Neuronal stem cell (in vitro differentiated cells): ENCODE data around the gene ITPR2.

Source experiments
- DNase-seq: peaks from one replicate; pipeline ENCODE4 v3.0.0-alpha.2; 2013; ENCODE audit warnings: low spot score
- H2AFZ ChIP-seq: one replicate; pipeline ENCODE4 v1.6.1; 2013; ENCODE audit warnings: mild to moderate bottlenecking, low read length, inconsistent platforms
- H2AK5ac ChIP-seq: 2 replicates; pipeline ENCODE4 v1.6.1; 2013; ENCODE audit warnings: low read depth, mild to moderate bottlenecking, inconsistent platforms, low read length, moderate library complexity, mixed read lengths
- H2BK120ac ChIP-seq: 2 replicates; pipeline ENCODE4 v1.6.1; 2013; ENCODE audit warnings: low read depth, mild to moderate bottlenecking, inconsistent platforms, low read length, moderate library complexity, mixed read lengths
- H2BK12ac ChIP-seq: one replicate; pipeline ENCODE4 v1.6.1; 2013; ENCODE audit warnings: low read length, inconsistent platforms
- H2BK15ac ChIP-seq: 2 replicates; pipeline ENCODE4 v1.6.1; 2013; ENCODE audit warnings: mild to moderate bottlenecking, low read length, inconsistent platforms, mixed read lengths
- H2BK5ac ChIP-seq: one replicate; pipeline ENCODE4 v1.6.1; 2013; ENCODE audit warnings: inconsistent platforms, mild to moderate bottlenecking, low read length, moderate library complexity
- H3K14ac ChIP-seq: one replicate; pipeline ENCODE4 v1.6.1; 2013; ENCODE audit warnings: low read length, inconsistent platforms
- H3K18ac ChIP-seq: 2 replicates; pipeline ENCODE4 v1.6.1; 2013; ENCODE audit warnings: low read length, inconsistent platforms
- H3K23ac ChIP-seq: 2 replicates; pipeline ENCODE4 v1.6.1; 2013; ENCODE audit warnings: low read depth, mild to moderate bottlenecking, mixed read lengths, low read length, inconsistent platforms; ENCODE audit not compliant: poor library complexity
- H3K27ac ChIP-seq: replicated peaks from 3 replicates; pipeline ENCODE4 v1.5.1; 2013; ENCODE audit warnings: low read length, inconsistent platforms
- H3K27me3 ChIP-seq, 3 experiments: 2 replicates each; pipeline ENCODE4 v1.6.1; 2013; ENCODE audit warnings: low read length in 3 of 3, mild to moderate bottlenecking in 2 of 3, inconsistent platforms in 1 of 3, low read depth in 1 of 3, mixed read lengths in 1 of 3, moderate library complexity in 1 of 3; ENCODE audit not compliant: control insufficient read depth in 3 of 3, insufficient read depth in 3 of 3
- H3K36me3 ChIP-seq, 2 donors: replicated peaks in 1 of 2; 2 replicates each; pipeline ENCODE4 v1.6.1; 2013; ENCODE audit warnings: low read length in 2 of 2; ENCODE audit not compliant: control insufficient read depth in 2 of 2, insufficient read depth in 2 of 2
- H3K4ac ChIP-seq: 2 replicates; pipeline ENCODE4 v1.6.1; 2013; ENCODE audit warnings: inconsistent platforms, mild to moderate bottlenecking, low read length, moderate library complexity
- H3K4me1 ChIP-seq, 2 donors: 1 replicate in 1 of 2; 2 replicates in 1 of 2; pipeline ENCODE4 v1.6.1; 2013; ENCODE audit warnings: low read length in 2 of 2, low read depth in 1 of 2; ENCODE audit not compliant: control insufficient read depth in 2 of 2, insufficient read depth in 1 of 2
- H3K4me2 ChIP-seq: one replicate; pipeline ENCODE4 v1.6.1; 2013; ENCODE audit warnings: mild to moderate bottlenecking, low read length, inconsistent platforms; ENCODE audit not compliant: insufficient read depth, poor library complexity, severe bottlenecking
- H3K4me3 ChIP-seq, 2 donors: 2 replicates each; pipeline ENCODE4 v1.5.1; 2013; ENCODE audit warnings: low read length in 2 of 2, mild to moderate bottlenecking in 2 of 2, inconsistent platforms in 1 of 2, moderate library complexity in 1 of 2
- H3K79me1 ChIP-seq: one replicate; pipeline ENCODE4 v1.6.1; 2013; ENCODE audit warnings: low read depth, mild to moderate bottlenecking, inconsistent platforms, low read length, moderate library complexity
- H3K9ac ChIP-seq: one replicate; pipeline ENCODE4 v1.6.1; 2013; ENCODE audit warnings: mild to moderate bottlenecking, low read depth, low read length, inconsistent platforms; ENCODE audit not compliant: poor library complexity
- H3K9me3 ChIP-seq, 2 donors: replicated peaks in 1 of 2; 2 replicates each; pipeline versions ENCODE3 to v1.6.1; 2013; ENCODE audit warnings: low read length in 2 of 2, mild to moderate bottlenecking in 2 of 2, inconsistent platforms in 1 of 2, low read depth in 1 of 2, mixed read lengths in 1 of 2, moderate library complexity in 1 of 2; ENCODE audit not compliant: control insufficient read depth in 2 of 2, insufficient read depth in 1 of 2
- H4K8ac ChIP-seq: one replicate; pipeline ENCODE4 v1.6.1; 2013; ENCODE audit warnings: low read depth, mild to moderate bottlenecking, inconsistent platforms, low read length, moderate library complexity
- H4K91ac ChIP-seq: one replicate; pipeline ENCODE4 v1.6.1; 2013; ENCODE audit warnings: low read length, low read depth, mild to moderate bottlenecking, inconsistent platforms; ENCODE audit not compliant: poor library complexity
- WGBS, 2 donors: extraction: QIAGEN DNeasy Blood & Tissue Kit; methylation state at CpG; one replicate each; pipeline ENCODE4 v1.1.7; 2013; ENCODE audit warnings: missing lambda C conversion rate in 2 of 2, mixed read lengths in 1 of 2; ENCODE audit not compliant: insufficient read length in 2 of 2, insufficient replicate concordance in 1 of 2; ENCODE audit errors: extremely low coverage in 2 of 2; 5-methylcytosine and 5-hydroxymethylcytosine counted together

The ITPR2 gene

GRCh38 chr12:26741584-26742227 is 91.3 kb downstream of the ITPR2 start:
- H3K27ac ChIP-seq: no peak overlapping the region
- DNase-seq: no peak
- H2BK12ac ChIP-seq: no peak overlapping the region
- no peaks in the 10 kb centered on the region for H3K27me3 ChIP-seq
- H3K36me3 ChIP-seq: no peaks in the 10 kb centered on the region
- H3K79me1 ChIP-seq: no peaks in the 10 kb centered on the region
- H3K14ac ChIP-seq: no peak overlapping the region
- H3K18ac ChIP-seq: no peak overlapping the region
- no peak overlapping the region for H4K8ac ChIP-seq
- H2AK5ac ChIP-seq: no peak overlapping the region
- no peak overlapping the region for H3K4me2 ChIP-seq
- H2AFZ ChIP-seq: peak overlapping the region; percentile 57
- H2BK15ac ChIP-seq: no peak overlapping the region
- H3K4ac ChIP-seq: no peak overlapping the region
- H2BK120ac ChIP-seq: no peak overlapping the region
- H3K9ac ChIP-seq: no peak overlapping the region
- peaks cover 0 to 12% of the 10 kb centered on the region in 2 donors for H3K4me1 ChIP-seq
- no peak overlapping the region for H2BK5ac ChIP-seq
- H4K91ac ChIP-seq: no peak overlapping the region
- no peak overlapping the region for H3K4me3 ChIP-seq
- no peak overlapping the region for H3K23ac ChIP-seq
- peaks cover 0 to 8% of the 10 kb centered on the region in 2 donors for H3K9me3 ChIP-seq
- WGBS, 2 donors: no CpG with 5 or more reads among the region's 6 CpGs

GRCh38 chr12:26740991-26741390 is 92.0 kb downstream of the ITPR2 start:
- Histone ChIP-seq H4K91ac (no peak overlapping the region), H3K4me2 (no peak overlapping the region), H3K9ac (no peak overlapping the region), H3K4me3 (no peak overlapping the region), H3K36me3 (no peaks in the 10 kb centered on the region), H4K8ac (no peak overlapping the region), H2BK12ac (no peak overlapping the region), H3K79me1 (no peaks in the 10 kb centered on the region), H3K27ac (no peak overlapping the region), H2AFZ (peak overlapping the region; percentile 30), H3K14ac (no peak overlapping the region), H3K27me3 (no peaks in the 10 kb centered on the region), H2BK15ac (no peak overlapping the region), H3K23ac (no peak overlapping the region), H3K4ac (no peak overlapping the region), H3K18ac (no peak overlapping the region), H2AK5ac (no peak overlapping the region), H3K9me3 (peaks cover 0 to 8% of the 10 kb centered on the region in 2 donors), H2BK5ac (no peak overlapping the region), H3K4me1 (peaks cover 0 to 8% of the 10 kb centered on the region in 2 donors), H2BK120ac (no peak overlapping the region)
- no CpG with 5 or more reads among the region's 4 CpGs for WGBS, 2 donors
- no peak for DNase-seq

GRCh38 chr12:26740348-26740747 is 92.6 kb downstream of the ITPR2 start:
- no CpG with 5 or more reads among the region's 7 CpGs for WGBS, 2 donors
- no peak overlapping the region for H3K4ac ChIP-seq
- H2BK120ac ChIP-seq: no peak overlapping the region
- no peak overlapping the region for H4K8ac ChIP-seq
- H3K9ac ChIP-seq: no peak overlapping the region
- H2BK5ac ChIP-seq: no peak overlapping the region
- no peak overlapping the region for H3K27ac ChIP-seq
- H3K4me1 ChIP-seq: peaks cover 0 to 6% of the 10 kb centered on the region in 2 donors
- H2AK5ac ChIP-seq: no peak overlapping the region
- DNase-seq: no peak
- H2AFZ ChIP-seq: no peak overlapping the region
- no peak overlapping the region for H3K18ac ChIP-seq
- no peaks in the 10 kb centered on the region for H3K79me1 ChIP-seq
- H3K4me3 ChIP-seq: no peak overlapping the region
- H3K14ac ChIP-seq: no peak overlapping the region
- no peak overlapping the region for H2BK12ac ChIP-seq
- H3K27me3 ChIP-seq: no peaks in the 10 kb centered on the region
- H4K91ac ChIP-seq: no peak overlapping the region
- H3K36me3 ChIP-seq: no peaks in the 10 kb centered on the region
- no peak overlapping the region for H3K23ac ChIP-seq
- H3K4me2 ChIP-seq: no peak overlapping the region
- no peak overlapping the region for H2BK15ac ChIP-seq
- H3K9me3 ChIP-seq: peaks cover 0 to 8% of the 10 kb centered on the region in 2 donors

- no peaks in the 10 kb centered on the region for H3K4me1 ChIP-seq
These were observed 95.4 kb downstream of the ITPR2 start for GRCh38 chr12:26737487-26738030.

More at GRCh38 chr12:26737487-26738030, 95.4 kb downstream of the ITPR2 start:
- Histone ChIP-seq H2AK5ac (no peak overlapping the region), H3K9me3 (peaks cover 0 to 8% of the 10 kb centered on the region in 2 donors), H3K14ac (no peak overlapping the region), H3K27ac (no peak overlapping the region), H2BK120ac (no peak overlapping the region), H4K91ac (no peak overlapping the region), H3K9ac (no peak overlapping the region), H3K36me3 (no peaks in the 10 kb centered on the region), H3K23ac (no peak overlapping the region), H3K18ac (no peak overlapping the region), H2BK15ac (no peak overlapping the region), H3K4me3 (no peak overlapping the region), H3K4me2 (no peak overlapping the region), H2AFZ (no peak overlapping the region), H3K4ac (no peak overlapping the region), H3K27me3 (no peaks in the 10 kb centered on the region), H2BK5ac (no peak overlapping the region), H2BK12ac (no peak overlapping the region), H4K8ac (no peak overlapping the region), H3K79me1 (no peaks in the 10 kb centered on the region)
- no CpG with 5 or more reads among the region's 10 CpGs for WGBS, 2 donors
- DNase-seq: no peak
